ENCODE results near the gene PRSS27.
A peak's percentile ranks its signal among the peaks of the same experiment; 100 is the strongest.

The PRSS27 gene

GRCh38 chr16:2761472-2761871 is 41.4 kb upstream of the PRSS27 start:
- TF ChIP-seq, protein P1, sequence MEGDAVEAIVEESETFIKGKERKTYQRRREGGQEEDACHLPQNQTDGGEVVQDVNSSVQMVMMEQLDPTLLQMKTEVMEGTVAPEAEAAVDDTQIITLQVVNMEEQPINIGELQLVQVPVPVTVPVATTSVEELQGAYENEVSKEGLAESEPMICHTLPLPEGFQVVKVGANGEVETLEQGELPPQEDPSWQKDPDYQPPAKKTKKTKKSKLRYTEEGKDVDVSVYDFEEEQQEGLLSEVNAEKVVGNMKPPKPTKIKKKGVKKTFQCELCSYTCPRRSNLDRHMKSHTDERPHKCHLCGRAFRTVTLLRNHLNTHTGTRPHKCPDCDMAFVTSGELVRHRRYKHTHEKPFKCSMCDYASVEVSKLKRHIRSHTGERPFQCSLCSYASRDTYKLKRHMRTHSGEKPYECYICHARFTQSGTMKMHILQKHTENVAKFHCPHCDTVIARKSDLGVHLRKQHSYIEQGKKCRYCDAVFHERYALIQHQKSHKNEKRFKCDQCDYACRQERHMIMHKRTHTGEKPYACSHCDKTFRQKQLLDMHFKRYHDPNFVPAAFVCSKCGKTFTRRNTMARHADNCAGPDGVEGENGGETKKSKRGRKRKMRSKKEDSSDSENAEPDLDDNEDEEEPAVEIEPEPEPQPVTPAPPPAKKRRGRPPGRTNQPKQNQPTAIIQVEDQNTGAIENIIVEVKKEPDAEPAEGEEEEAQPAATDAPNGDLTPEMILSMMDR (IDR thresholded peaks at IDR 0.05; ENCODE audit: insufficient read depth, low read depth, low read length, missing control alignments) = no peak
- no peak overlapping the region for H3K4me3 ChIP-seq (ENCODE audit: low read length)
- DNase-seq (ENCODE audit: low read depth) = no peak

DNA sequence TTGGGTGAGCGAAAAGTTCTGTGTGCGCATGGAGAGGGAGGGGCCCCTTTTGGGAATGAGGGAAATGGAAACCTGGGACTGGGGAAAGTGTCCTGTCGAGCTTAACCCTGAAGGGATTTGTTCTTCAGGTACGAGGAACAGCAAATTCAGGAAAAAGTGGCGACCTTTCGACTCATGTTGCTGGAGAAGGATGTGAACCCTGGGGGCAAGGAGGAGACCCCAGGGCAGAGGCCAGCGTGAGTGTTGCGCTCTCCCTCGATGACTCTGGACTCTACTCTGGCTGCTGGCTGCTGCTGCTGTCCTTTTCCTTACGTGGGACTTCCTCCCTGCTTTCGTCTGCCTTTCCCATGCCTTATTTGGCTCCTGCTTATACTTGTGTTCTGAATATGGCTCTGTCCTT is 37.3 kb upstream of the PRSS27 start:
- no peak overlapping the region for H3K4me3 ChIP-seq (ENCODE audit: low read length)
- TF ChIP-seq, protein P1 (IDR thresholded peaks at IDR 0.05; ENCODE audit: insufficient read depth, low read depth, low read length, missing control alignments) = no peak
- DNase-seq (ENCODE audit: low read depth) = no peak

DNA sequence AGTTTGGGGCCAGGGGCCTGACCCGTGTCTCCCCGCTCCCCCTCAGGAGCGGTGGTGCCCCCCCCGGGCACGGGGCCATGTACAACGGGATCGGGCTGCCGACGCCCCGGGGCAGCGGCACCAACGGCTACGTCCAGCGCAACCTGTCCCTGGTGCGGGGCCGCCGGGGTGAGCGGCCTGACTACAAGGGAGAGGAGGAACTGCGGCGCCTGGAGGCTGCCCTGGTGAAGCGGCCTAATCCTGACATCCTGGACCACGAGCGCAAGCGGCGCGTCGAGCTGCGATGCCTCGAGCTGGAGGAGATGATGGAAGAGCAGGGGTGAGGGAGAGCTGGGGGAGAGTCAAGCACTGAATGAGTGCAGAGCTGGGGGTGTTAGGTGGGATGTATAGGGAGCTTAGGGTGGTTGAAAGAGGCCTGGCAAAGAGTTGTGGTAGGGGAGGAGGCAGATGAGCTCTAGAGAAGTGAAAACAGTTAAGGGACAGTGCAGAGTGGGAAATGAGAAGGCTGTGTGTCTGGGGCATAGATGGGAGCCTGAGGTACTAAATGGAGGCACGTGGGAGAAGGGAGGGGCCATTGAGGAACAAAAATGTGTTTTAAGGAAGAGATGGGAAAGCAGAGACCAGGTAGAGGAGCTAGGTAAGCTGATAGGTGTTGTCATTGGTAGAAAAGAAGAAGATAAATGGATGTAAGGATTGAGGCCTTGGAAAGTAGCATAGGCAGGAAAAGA is 36.4 kb upstream of the PRSS27 start:
- no peak for DNase-seq (ENCODE audit: low read depth)
- H3K4me3 ChIP-seq (ENCODE audit: low read length) = no peak overlapping the region
- TF ChIP-seq, protein P1 (IDR thresholded peaks at IDR 0.05; ENCODE audit: insufficient read depth, low read depth, low read length, missing control alignments) = no peak

- TF ChIP-seq, protein P1 (IDR thresholded peaks at IDR 0.05; ENCODE audit: insufficient read depth, low read depth, low read length, missing control alignments) = no peak
Observed at GRCh38 chr16:2755158-2755557, 35.1 kb upstream of the PRSS27 start.

GRCh38 chr16:2753733-2754020 is 33.7 kb upstream of the PRSS27 start:
- TF ChIP-seq, protein P1 (IDR thresholded peaks at IDR 0.05; ENCODE audit: insufficient read depth, low read depth, low read length, missing control alignments) = no peak
- no peak for DNase-seq (ENCODE audit: low read depth)
- H3K4me3 ChIP-seq (ENCODE audit: low read length) = peak overlapping the region; percentile 57

More at GRCh38 chr16:2755158-2755557, 35.1 kb upstream of the PRSS27 start:
- no peak for DNase-seq (ENCODE audit: low read depth)
- H3K4me3 ChIP-seq (ENCODE audit: low read length) = peak overlapping the region; percentile 57

DNA sequence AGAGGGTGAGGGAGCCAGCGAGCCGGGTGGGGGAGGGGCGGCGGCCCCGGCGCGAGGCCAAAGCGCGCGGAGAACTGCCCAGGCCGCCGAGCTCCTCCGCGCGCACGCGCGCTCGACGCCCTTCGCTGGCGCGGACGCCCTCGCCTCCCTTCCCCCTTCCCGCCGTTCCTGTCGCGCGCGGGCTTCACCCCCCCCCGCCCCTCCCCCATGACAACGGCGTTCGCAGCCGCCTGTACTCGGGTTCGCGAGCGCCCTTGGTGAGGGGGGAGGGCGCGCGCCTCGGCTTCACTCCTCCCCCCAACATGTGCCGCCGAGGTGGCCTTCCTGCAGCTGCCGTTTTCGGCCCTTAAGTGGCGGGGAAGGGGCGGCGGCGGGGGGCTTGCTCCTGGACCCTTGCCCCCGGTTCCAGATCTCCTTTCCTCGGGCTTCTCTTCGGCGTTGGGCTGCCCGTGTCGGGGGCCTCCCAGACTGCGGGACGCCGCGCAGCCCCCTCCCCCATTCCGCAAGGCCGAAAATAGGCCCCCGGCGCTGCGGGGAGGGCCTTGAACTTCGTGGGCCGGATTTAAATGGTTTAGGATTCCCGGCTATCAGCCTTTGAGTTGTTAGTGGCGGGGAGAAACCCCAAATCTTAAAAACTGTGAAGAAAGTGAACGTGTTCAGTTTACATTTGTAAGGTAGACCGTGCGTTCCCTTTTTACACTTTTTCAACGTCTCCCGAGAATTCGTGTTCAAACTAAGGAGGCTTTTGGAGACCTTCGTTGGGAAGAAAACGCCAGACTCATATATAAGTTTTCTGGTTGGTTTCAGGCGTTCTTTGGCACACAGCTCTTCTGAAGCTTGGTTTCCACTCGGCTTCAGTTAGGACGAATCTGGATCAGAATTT is 33.1 kb upstream of the PRSS27 start:
- H3K4me3 ChIP-seq (ENCODE audit: low read length) = peak overlapping the region; percentile 57
- TF ChIP-seq, protein P1 (IDR thresholded peaks at IDR 0.05; ENCODE audit: insufficient read depth, low read depth, low read length, missing control alignments) = no peak
- DNase-seq (ENCODE audit: low read depth) = peak; percentile 79

All from epithelial cell of esophagus (primary cell).